ENCODE results near the gene TP63. TPM values are rescaled to one million over a fixed set of nuclear protein-coding genes. Genes with fewer than 3 reads are reported as not detected.

The TP63 gene
- total RNA-seq, 2 donors from 2014 or later, result not detected

DNA sequence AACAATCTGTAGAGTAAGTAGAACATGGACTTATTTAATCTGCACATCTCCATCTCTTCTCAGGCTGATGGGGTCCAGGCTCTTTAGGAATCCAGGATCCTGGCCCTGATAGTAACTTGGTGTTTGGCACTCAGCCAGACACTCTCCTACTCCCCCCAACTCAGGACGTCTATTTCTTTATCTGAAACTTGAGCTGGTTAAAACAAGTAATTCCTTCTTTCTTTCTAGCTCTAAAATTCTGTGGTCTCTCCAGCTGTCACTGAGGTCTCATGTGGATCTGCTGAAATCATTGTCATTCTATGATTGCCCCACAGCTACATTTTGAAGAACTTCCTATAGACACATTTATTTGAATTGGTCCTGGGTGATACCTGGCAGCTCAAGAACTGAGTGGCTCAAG lies 59.0 kb downstream of the TP63 start:
- no peak overlapping the region for H3K9ac ChIP-seq (ENCODE audit: extremely low read depth, low read length, poor library complexity, severe bottlenecking)
- 67 to 73% methylated on average over 1 of the region's 1 CpG for WGBS, 2 experiments (ENCODE audit: insufficient coverage in 1 of 2, insufficient read length in 1 of 2)

DNA sequence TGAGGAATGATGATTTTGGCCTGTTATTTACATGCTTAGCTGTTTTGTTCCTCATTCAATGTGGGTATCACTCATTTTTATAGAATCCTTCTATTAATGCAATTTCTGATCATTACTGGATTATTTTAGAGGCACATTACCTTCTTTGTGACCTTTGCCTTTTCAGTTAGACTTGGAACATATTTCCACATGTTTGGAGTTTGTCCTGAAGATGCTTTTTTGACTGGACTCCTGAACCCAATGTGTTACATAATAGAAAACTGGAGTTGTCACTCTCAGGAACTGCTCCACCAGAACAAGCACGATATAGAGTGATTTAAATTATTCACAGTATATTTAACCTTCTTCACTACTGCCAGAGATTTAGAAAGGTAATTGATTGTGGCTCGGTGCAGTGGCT lies 59.5 kb downstream of the TP63 start:
- no peaks in the 10 kb centered on the region for H3K27me3 ChIP-seq (ENCODE audit: control insufficient read depth, insufficient read depth, low read length, poor library complexity, severe bottlenecking)
- Mint-ChIP-seq H3K4me1 (peaks cover 11% of the 10 kb centered on the region), H3K4me3 (no peak overlapping the region), H3K27me3 (ENCODE audit: insufficient read depth) (no peaks in the 10 kb centered on the region), H3K27ac (no peak overlapping the region), H3K9me3 (no peaks in the 10 kb centered on the region), H3K36me3 (ENCODE audit: low read depth) (no peaks in the 10 kb centered on the region)
- TF ChIP-seq, protein P1, sequence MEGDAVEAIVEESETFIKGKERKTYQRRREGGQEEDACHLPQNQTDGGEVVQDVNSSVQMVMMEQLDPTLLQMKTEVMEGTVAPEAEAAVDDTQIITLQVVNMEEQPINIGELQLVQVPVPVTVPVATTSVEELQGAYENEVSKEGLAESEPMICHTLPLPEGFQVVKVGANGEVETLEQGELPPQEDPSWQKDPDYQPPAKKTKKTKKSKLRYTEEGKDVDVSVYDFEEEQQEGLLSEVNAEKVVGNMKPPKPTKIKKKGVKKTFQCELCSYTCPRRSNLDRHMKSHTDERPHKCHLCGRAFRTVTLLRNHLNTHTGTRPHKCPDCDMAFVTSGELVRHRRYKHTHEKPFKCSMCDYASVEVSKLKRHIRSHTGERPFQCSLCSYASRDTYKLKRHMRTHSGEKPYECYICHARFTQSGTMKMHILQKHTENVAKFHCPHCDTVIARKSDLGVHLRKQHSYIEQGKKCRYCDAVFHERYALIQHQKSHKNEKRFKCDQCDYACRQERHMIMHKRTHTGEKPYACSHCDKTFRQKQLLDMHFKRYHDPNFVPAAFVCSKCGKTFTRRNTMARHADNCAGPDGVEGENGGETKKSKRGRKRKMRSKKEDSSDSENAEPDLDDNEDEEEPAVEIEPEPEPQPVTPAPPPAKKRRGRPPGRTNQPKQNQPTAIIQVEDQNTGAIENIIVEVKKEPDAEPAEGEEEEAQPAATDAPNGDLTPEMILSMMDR (conservative IDR thresholded peaks at IDR 0.05), result no peak
- H3K4me3 ChIP-seq (ENCODE audit: low read length), result no peak overlapping the region
- no peak overlapping the region for H3K9ac ChIP-seq (ENCODE audit: extremely low read depth, low read length, poor library complexity, severe bottlenecking)
- no peak overlapping the region for H3K27ac ChIP-seq (ENCODE audit: low read depth, low read length)
- WGBS, 2 experiments (ENCODE audit: insufficient coverage in 1 of 2, insufficient read length in 1 of 2), result 88 to 100% methylated on average over 1 to 2 of the region's 2 CpGs
- H3K4me1 ChIP-seq (ENCODE audit: control insufficient read depth, insufficient read depth, low read length), result peaks cover 4% of the 10 kb centered on the region
- no peaks in the 10 kb centered on the region for H3K9me3 ChIP-seq (ENCODE audit: control insufficient read depth, low read length)
- no peak for DNase-seq
- no peaks in the 10 kb centered on the region for H3K36me3 ChIP-seq (ENCODE audit: control insufficient read depth, insufficient read depth, low read length)

More for the DNA sequence above, 59.0 kb downstream of the TP63 start:
- H3K9me3 Mint-ChIP-seq, result no peaks in the 10 kb centered on the region
- peaks cover 11% of the 10 kb centered on the region for H3K4me1 Mint-ChIP-seq
- H3K4me1 ChIP-seq (ENCODE audit: control insufficient read depth, insufficient read depth, low read length), result peaks cover 4% of the 10 kb centered on the region
- no peak overlapping the region for H3K27ac ChIP-seq (ENCODE audit: low read depth, low read length)
- no peaks in the 10 kb centered on the region for H3K36me3 ChIP-seq (ENCODE audit: control insufficient read depth, insufficient read depth, low read length)
- no peaks in the 10 kb centered on the region for H3K27me3 ChIP-seq (ENCODE audit: control insufficient read depth, insufficient read depth, low read length, poor library complexity, severe bottlenecking)
- no peaks in the 10 kb centered on the region for H3K9me3 ChIP-seq (ENCODE audit: control insufficient read depth, low read length)
- no peak for DNase-seq
- H3K4me3 ChIP-seq (ENCODE audit: low read length), result no peak overlapping the region
- no peaks in the 10 kb centered on the region for H3K36me3 Mint-ChIP-seq (ENCODE audit: low read depth)
- H3K27ac Mint-ChIP-seq, result no peak overlapping the region
- TF ChIP-seq, protein P1 (conservative IDR thresholded peaks at IDR 0.05), result no peak
- no peaks in the 10 kb centered on the region for H3K27me3 Mint-ChIP-seq (ENCODE audit: insufficient read depth)
- H3K4me3 Mint-ChIP-seq, result no peak overlapping the region

DNA sequence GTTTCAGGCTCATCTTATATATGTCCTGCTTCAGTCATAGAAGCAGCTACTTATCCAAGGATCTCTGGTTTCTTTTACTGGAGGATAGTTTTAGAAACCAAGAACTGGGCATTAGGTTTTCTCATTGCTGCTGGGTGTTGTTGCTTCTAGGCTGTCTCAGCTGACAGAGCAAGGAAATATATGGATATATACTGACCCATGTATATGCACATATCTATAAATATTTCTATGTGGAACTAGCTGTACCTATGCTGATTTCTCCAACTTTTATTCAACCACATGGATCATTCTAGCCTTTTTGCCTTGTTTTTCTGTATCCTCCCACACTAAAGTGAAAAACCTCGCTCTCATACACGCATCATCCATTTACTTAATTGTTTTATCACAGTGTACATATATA lies 64.2 kb downstream of the TP63 start:
- Mint-ChIP-seq H3K27ac (no peak overlapping the region), H3K27me3 (ENCODE audit: insufficient read depth) (peaks cover 14% of the 10 kb centered on the region), H3K36me3 (ENCODE audit: low read depth) (no peaks in the 10 kb centered on the region), H3K9me3 (no peaks in the 10 kb centered on the region), H3K4me3 (no peak overlapping the region), H3K4me1 (no peaks in the 10 kb centered on the region)
- no peak overlapping the region for H3K27ac ChIP-seq (ENCODE audit: low read depth, low read length)
- no peaks in the 10 kb centered on the region for H3K9me3 ChIP-seq (ENCODE audit: control insufficient read depth, low read length)
- no peaks in the 10 kb centered on the region for H3K36me3 ChIP-seq (ENCODE audit: control insufficient read depth, insufficient read depth, low read length)
- no peaks in the 10 kb centered on the region for H3K4me1 ChIP-seq (ENCODE audit: control insufficient read depth, insufficient read depth, low read length)
- no peak for DNase-seq
- H3K27me3 ChIP-seq (ENCODE audit: control insufficient read depth, insufficient read depth, low read length, poor library complexity, severe bottlenecking), result peaks cover 29% of the 10 kb centered on the region
- TF ChIP-seq, protein P1 (conservative IDR thresholded peaks at IDR 0.05), result no peak
- H3K4me3 ChIP-seq (ENCODE audit: low read length), result no peak overlapping the region
- no CpG with 5 or more reads among the region's 2 CpGs for WGBS, 2 experiments (ENCODE audit: insufficient coverage in 1 of 2, insufficient read length in 1 of 2)
- H3K9ac ChIP-seq (ENCODE audit: extremely low read depth, low read length, poor library complexity, severe bottlenecking), result no peak overlapping the region
